GM08714 (cell line): Measurements from ENCODE around the gene PHF19.

Experiments
- H3K4me3 ChIP-seq: fragments of 200-500 bp; sonication (Bioruptor generic); 2 replicates; pipeline ENCODE4 v1.5.1; 2014; ENCODE audit warnings: mild to moderate bottlenecking, low read length, inconsistent platforms
- ZNF274 ChIP-seq: IDR thresholded peaks from 2 replicates; pipeline ENCODE4 v1.6.1; 2012; ENCODE audit warnings: mild to moderate bottlenecking, low read depth, low read length

PHF19 gene

GRCh38 chr9:120890320-120891244 lies 13.6 kb upstream of the PHF19 start:
- H3K4me3 ChIP-seq = peak overlapping the region; percentile 8; the same call in 1 of the 2 replicates

GRCh38 chr9:120889606-120890271 lies 12.8 kb upstream of the PHF19 start:
- no peak for TF ChIP-seq ZNF274
- H3K4me3 ChIP-seq = no peak overlapping the region

More at GRCh38 chr9:120890320-120891244, 13.6 kb upstream of the PHF19 start:
- no peak for TF ChIP-seq ZNF274

- no peak for TF ChIP-seq ZNF274
Observed at GRCh38 chr9:120888626-120889025, 11.6 kb upstream of the PHF19 start.

GRCh38 chr9:120886490-120886967 lies 9.5 kb upstream of the PHF19 start:
- no peak overlapping the region for H3K4me3 ChIP-seq
- no peak for TF ChIP-seq ZNF274

More at GRCh38 chr9:120888626-120889025, 11.6 kb upstream of the PHF19 start:
- H3K4me3 ChIP-seq = no peak overlapping the region

- H3K4me3 ChIP-seq = no peak overlapping the region
- no peak for TF ChIP-seq ZNF274
Observed at GRCh38 chr9:120885958-120886357, 9.0 kb upstream of the PHF19 start.

GRCh38 chr9:120885457-120885856 lies 8.5 kb upstream of the PHF19 start:
- no peak overlapping the region for H3K4me3 ChIP-seq
- TF ChIP-seq ZNF274 = no peak

- H3K4me3 ChIP-seq = no peak overlapping the region
- TF ChIP-seq ZNF274 = no peak
Observed at GRCh38 chr9:120883608-120883996, 6.6 kb upstream of the PHF19 start.

- H3K4me3 ChIP-seq = no peak overlapping the region
- TF ChIP-seq ZNF274 = no peak
Observed at GRCh38 chr9:120882935-120883607, 6.1 kb upstream of the PHF19 start.

- H3K4me3 ChIP-seq = no peak overlapping the region
Observed at GRCh38 chr9:120879446-120879845, 2.5 kb upstream of the PHF19 start.

GRCh38 chr9:120878188-120879130 lies 1.5 kb upstream of the PHF19 start:
- H3K4me3 ChIP-seq = peak overlapping the region; percentile 95; the same call in 1 of the 2 replicates
- no peak for TF ChIP-seq ZNF274

More at GRCh38 chr9:120879446-120879845, 2.5 kb upstream of the PHF19 start:
- no peak for TF ChIP-seq ZNF274

GRCh38 chr9:120877276-120878034 lies 467 bp upstream of the PHF19 start:
- no peak for TF ChIP-seq ZNF274
- peak overlapping the region; percentile 95 for H3K4me3 ChIP-seq
